HG02884 (cell line): Measurements from ENCODE around the gene PPP1R3D.
"Not testable (repeated sequence)": the region's sequence is repeated elsewhere in the genome, so short reads cannot be mapped to it uniquely, and the experiment has no call there.

Experiments
- ATAC-seq: cut with Tn5 transposase; IDR thresholded peaks from one replicate; pipeline ENCODE4 v1.9.1; 2021; ENCODE audit warnings: mild to moderate bottlenecking, moderate library complexity; ENCODE audit not compliant: unreplicated experiment

Gene PPP1R3D

DNA sequence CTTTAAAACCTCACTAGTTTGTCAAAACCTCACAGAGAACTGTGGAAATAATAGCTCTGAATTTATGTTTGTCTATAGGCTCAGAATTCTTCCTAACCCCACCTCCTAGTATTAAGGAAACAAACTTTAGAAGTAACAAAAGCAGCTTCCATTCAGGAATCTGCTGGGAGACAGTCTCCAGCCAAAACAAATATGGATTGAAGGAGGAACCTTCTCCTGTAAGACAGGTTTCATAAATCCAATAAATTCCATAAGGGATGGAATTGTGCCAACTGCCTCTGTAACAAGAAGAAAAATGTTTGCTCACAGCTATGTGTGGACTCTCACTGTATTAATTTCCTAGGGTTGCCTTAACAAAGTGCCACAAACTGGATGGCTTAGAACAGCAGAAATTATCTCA lies 14.2 kb downstream of the PPP1R3D start:
- no peak for ATAC-seq

DNA sequence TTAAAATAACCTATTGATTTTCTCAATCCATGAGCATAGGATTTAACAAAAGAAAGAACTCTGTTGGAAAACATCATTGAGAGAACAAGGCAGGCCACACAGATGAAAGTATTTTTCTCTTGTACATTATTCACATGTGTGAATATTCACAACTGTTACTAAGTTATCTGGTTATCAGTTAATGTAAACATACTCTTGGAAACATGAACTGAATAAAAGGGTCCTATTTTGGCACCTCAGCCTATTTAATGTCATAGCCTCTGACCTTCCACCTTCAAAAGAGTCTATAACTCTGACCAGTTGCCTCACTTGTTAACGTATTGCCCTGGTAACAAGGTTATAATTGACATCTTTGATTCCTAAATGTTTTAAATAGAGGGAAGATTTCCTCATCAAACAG lies 14.7 kb downstream of the PPP1R3D start:
- ATAC-seq: no peak

DNA sequence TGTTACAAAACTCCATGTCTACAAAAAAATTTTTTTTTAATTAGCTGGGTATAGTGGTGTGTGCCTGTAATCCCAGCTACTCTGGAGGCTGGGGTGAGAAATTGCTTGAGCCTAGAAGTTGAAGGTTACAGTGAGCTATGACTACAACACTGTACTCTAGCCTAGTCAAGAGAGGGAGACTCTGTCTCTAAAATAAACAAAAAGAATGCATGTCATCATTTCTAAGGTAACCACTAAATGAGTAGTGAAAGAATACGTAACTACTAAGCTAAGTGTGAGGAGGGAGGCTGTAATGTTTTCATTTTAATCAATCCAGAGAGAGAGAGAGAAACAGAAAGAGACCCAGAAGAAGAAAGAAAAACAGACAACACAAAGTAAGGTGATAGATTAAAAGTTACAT lies 16.6 kb downstream of the PPP1R3D start:
- no peak for ATAC-seq

DNA sequence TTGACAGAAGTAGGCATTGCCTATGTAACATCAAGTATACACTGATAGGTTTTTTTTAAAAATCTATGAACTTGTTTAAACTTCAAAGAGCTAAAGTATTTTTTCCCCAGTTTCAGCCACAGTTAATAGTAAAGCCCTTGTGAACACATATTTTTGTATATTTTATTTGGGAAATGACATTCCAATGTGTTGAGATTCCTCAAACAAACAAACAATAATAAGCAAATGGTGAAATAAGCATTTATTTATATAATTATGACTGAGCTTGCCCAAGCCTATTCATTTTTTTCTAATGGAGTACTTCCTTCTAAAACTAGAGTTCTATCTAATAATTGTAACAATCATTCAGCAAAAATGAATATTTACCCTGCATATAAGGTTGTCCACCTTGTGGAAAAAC lies 19.2 kb downstream of the PPP1R3D start:
- no peak for ATAC-seq

DNA sequence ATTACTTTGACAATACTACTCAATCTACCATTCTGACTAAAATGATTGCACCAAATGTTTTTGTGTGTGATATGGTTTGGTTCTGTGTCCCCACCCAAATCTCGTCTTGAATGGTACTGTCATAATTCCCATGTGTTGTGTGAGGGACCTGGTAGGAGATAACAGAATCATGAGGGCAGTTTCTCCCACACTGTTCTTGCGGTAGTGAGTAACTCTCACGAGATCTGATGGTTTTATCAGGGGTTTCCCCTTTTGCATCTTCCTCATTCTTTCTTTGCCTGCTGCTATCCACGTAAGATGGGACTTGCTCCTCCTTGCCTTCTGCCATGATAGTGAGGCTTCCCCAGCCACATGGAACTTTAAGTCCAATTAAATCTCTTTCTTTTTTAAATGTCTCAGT lies 27.5 kb downstream of the PPP1R3D start:
- no peak for ATAC-seq

DNA sequence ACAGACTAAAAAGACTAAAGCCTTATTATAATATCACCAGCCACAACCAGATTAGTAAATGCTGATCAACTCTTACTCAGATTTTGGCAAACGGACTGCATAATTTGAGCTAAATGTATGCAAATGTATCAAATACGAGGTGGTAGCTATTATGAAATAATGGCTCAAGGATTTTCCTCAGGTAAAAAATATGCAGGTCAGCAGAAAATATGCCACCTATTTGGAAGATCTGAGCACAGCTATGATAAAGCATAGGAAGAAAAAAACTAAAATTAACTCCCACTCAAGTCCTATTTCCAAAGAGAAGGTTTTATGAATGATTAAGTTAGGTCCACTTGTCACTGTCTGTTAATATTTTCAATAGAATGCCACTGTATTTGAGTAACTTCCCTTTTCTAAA lies 29.1 kb downstream of the PPP1R3D start:
- no peak for ATAC-seq

DNA sequence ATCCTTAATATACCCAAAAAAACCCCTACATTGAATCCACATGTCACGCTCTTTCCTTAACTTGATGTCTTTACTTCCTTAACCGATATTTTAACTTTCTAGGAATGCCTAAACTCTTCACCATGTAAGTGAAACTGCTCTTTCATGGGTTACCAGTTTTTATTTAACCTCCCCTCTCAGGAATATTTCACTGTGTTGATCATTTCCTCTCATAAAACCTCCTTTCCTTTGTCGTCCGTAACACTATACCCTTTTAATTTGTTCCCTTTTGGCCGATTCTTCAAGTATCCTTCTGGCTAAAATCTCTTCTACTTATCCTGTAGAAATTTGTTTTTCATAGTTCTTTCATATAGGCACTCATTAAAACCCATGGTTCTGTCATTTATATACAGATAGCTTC lies 31.2 kb downstream of the PPP1R3D start:
- no peak for ATAC-seq

DNA sequence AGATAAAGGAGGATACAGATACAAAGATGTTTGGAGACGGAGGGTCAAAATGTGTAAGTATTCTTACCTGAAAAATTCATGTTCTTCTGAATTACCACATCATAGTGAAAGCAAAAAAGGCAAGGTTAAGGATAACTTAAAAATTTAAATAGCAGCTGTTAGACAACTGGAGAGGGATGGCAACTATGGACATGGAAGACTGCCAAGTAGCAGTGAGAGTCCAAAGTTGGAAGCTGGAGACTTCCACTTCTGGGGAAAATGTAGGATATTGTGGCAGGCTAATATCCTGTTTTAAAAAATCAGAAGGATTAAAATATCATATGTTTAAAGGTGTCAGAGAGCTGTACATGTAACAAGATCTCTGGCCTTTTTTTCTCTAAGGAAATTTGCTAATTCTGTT lies 36.5 kb downstream of the PPP1R3D start:
- ATAC-seq: no peak

DNA sequence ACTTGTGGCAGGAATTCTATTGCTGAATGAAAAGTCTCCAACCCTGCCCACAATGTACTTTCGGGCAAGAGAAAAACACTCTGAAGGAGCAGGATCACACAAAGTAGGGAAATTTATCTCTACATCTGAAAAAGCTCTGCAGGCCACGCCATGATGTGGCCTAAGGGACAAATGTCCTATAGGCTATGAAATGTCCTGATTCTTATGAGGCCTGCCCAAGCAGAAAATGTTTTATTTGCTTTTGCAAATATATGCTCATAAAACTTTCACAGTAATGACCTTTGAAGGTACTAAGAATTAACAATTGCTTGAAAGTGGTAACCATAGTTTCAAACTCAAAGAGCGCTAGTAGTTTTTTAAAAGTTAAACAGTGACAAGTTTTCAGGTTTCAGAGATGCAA lies 37.6 kb downstream of the PPP1R3D start:
- no peak for ATAC-seq

DNA sequence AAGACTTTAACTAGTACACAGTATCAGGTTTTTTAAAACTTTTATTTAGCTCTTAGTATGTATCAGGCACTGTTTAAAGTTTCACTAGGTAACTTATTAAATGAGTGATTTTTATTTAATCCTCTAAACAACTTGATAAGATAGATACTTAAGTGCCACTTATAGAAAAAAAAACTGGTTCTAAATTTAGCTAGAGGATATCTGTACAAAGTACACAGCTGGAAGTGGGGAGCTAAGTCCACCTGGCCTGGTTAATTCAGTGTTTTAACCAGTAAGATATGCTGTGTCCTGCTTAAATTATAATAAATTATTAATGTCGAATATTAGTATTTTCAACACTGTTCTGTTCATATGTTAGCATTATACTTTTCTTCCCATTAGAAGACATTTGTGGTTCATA lies 44.2 kb downstream of the PPP1R3D start:
- ATAC-seq: no peak

DNA sequence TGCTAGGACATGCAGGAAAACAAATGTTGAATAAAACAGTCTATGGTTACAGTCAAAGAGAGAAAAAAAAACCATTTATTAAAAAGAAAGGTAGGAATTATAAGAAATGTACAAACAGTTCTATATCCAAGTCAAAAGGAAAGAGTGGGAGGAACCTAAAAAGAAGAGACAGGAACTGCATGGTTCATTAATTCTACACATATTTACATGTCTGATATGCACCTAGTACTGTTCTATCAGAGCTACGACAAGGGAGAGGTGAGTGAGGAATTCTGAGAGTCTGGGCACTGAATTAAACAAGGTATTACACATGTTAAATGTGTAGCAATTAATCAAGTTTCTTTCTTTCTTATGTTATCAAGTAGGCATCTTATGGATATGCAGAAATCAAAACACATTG lies 48.5 kb downstream of the PPP1R3D start:
- ATAC-seq: peak; percentile 45

DNA sequence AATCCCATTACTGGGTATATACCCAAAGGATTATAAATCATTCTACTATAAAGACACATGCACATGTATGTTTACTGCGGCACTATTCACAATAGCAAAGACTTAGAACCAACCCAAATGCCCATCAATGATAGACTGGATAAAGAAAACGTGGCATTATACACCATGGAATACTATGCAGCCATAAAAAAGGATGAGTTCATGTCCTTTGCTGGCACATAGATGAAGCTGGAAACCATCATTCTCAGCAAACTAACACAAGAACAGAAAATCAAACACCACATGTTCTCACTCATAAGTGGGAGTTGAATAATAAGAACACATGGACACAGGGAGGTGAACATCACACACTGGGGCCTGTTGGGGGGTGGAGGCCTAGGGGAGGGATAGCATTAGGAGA lies 50.1 kb downstream of the PPP1R3D start:
- ATAC-seq: not testable (repeated sequence)

DNA sequence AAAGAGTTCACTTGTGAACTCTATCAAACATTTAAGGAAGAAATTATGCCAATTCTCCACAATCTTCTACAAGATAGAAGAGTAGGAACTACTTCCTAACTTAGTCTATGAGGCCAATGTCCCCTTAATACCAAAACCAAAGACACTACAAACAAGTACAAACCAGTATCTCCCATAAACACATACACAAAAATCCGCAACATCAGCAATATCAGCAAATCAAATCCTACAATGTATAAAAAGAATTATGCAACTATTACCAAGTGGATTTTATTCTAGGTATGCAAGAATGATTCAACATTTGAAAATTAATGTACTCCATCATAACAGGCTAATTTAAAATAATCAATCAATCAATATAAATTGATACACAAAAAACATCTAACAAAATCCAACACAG lies 52.1 kb downstream of the PPP1R3D start:
- ATAC-seq: no peak
